OCI-LY1 (cell line): ENCODE results near the gene HDDC2.

Source experiments
- CTCF ChIP-seq: fragments of 200-600 bp; sonication (generic), shearing (Covaris generic); IDR thresholded peaks from 2 replicates; pipeline ENCODE4 v1.5.1; 2017; ENCODE audit warnings: mild to moderate bottlenecking, antibody characterized with exemption, low read length, moderate library complexity, mixed read lengths
- EZH2 ChIP-seq: fragments of 200-600 bp; sonication (generic), shearing (Covaris generic); IDR thresholded peaks from 2 replicates; pipeline ENCODE4 v1.8.0; 2017; ENCODE audit warnings: borderline replicate concordance, mixed run types, mild to moderate bottlenecking, antibody characterized with exemption, low read length, moderate library complexity, mixed read lengths

- TF ChIP-seq CTCF (no peak), EZH2 (no peak)
Observed at GRCh38 chr6:125303512-125303854, 1.7 kb upstream of the HDDC2 start.
